IMR-90 (cell line): ENCODE results near the gene MCTP1. TPM values are rescaled to one million over a fixed set of nuclear protein-coding genes. Genes with fewer than 3 reads are reported as not detected.

Experiments
- ATAC-seq: fragments of 200-7000 bp; cut with Tn5 transposase; 2 replicates; pipeline ENCODE4 v1.9.1; 2020; ENCODE audit warnings: low read depth, mild to moderate bottlenecking, moderate library complexity
- BruUV-seq: library from RNA; stranded (reverse); fragments of 400-500 nt; replicated peaks from 2 replicates; lab custom pipeline; 2021; lab: Mats Ljungman, UMichigan
- CTCF ChIA-PET: fragments of 300-600 bp; formaldehyde crosslinking; extraction: SDS; loops from one replicate; lab custom pipeline; 2021; ENCODE audit warnings: antibody characterized with exemption; lab: Yijun Ruan, JAX
- POLR2A ChIA-PET: fragments of 300-600 bp; sonication (Branson Sonifier 250); formaldehyde crosslinking; loops from one replicate; lab custom pipeline; 2022; ENCODE audit warnings: antibody characterized with exemption; ENCODE audit not compliant: unreplicated experiment; lab: Charles Lee
- DNase-seq: peaks from one replicate; pipeline ENCODE4 v3.0.0; 2013
- H2AFZ ChIP-seq: replicated peaks from 2 replicates; pipeline ENCODE3; 2013; ENCODE audit warnings: low read length, mild to moderate bottlenecking; ENCODE audit not compliant: poor library complexity
- H2AK5ac ChIP-seq: 2 replicates; pipeline ENCODE4 v1.6.1; 2013; ENCODE audit warnings: low read depth, low read length, inconsistent platforms
- H2AK9ac ChIP-seq: replicated peaks from 2 replicates; pipeline ENCODE3; 2013; ENCODE audit warnings: mild to moderate bottlenecking, low read depth, low read length, moderate library complexity; ENCODE audit not compliant: poor library complexity
- H2BK120ac ChIP-seq: 2 replicates; pipeline ENCODE4 v1.6.1; 2013; ENCODE audit warnings: low read depth, low read length, inconsistent platforms
- H2BK15ac ChIP-seq: 3 replicates; pipeline ENCODE4 v1.6.1; 2013; ENCODE audit warnings: low read depth, low read length, inconsistent platforms
- H2BK20ac ChIP-seq: 2 replicates; pipeline ENCODE4 v1.6.1; 2013; ENCODE audit warnings: low read depth, mild to moderate bottlenecking, inconsistent platforms, low read length, moderate library complexity
- H2BK5ac ChIP-seq: 2 replicates; pipeline ENCODE4 v1.6.1; 2013; ENCODE audit warnings: mild to moderate bottlenecking, low read depth, low read length, inconsistent platforms; ENCODE audit not compliant: poor library complexity, severe bottlenecking
- H3K14ac ChIP-seq: replicated peaks from 2 replicates; pipeline ENCODE4 v1.6.1; 2013; ENCODE audit warnings: low read depth, low read length, inconsistent platforms
- H3K18ac ChIP-seq: 2 replicates; pipeline ENCODE4 v1.6.1; 2013; ENCODE audit warnings: low read depth, low read length, control low read depth
- H3K23ac ChIP-seq: 2 replicates; pipeline ENCODE4 v1.6.1; 2013; ENCODE audit warnings: low read depth, low read length, inconsistent platforms
- H3K27ac ChIP-seq: 2 replicates; pipeline ENCODE4 v1.5.1; 2013; ENCODE audit warnings: mild to moderate bottlenecking, control low read depth, low read length; ENCODE audit not compliant: insufficient read depth
- H3K27me3 ChIP-seq: 2 replicates; pipeline ENCODE4 v1.6.1; 2013; ENCODE audit warnings: low read length; ENCODE audit not compliant: control insufficient read depth, insufficient read depth
- H3K36me3 ChIP-seq: 2 replicates; pipeline ENCODE4 v1.6.1; 2013; ENCODE audit warnings: low read length, mixed read lengths; ENCODE audit not compliant: control insufficient read depth, insufficient read depth
- H3K4ac ChIP-seq: 2 replicates; pipeline ENCODE4 v1.6.1; 2013; ENCODE audit warnings: low read depth, low read length, inconsistent platforms
- H3K4me1 ChIP-seq: 2 replicates; pipeline ENCODE4 v1.6.1; 2013; ENCODE audit warnings: low read length, mixed read lengths; ENCODE audit not compliant: control insufficient read depth, insufficient read depth
- H3K4me2 ChIP-seq: 2 replicates; pipeline ENCODE4 v1.6.1; 2013; ENCODE audit warnings: low read depth, mild to moderate bottlenecking, control low read depth, low read length, moderate library complexity
- H3K4me3 ChIP-seq: 2 replicates; pipeline ENCODE4 v1.5.1; 2013; ENCODE audit warnings: low read depth, mild to moderate bottlenecking, control low read depth, low read length, moderate library complexity; ENCODE audit not compliant: insufficient read depth
- H3K56ac ChIP-seq: 2 replicates; pipeline ENCODE4 v1.6.1; 2013; ENCODE audit warnings: low read length, inconsistent platforms; ENCODE audit not compliant: insufficient read depth; ENCODE audit errors: extremely low read depth
- H3K79me1 ChIP-seq, 2 experiments: 2 replicates each; pipeline ENCODE4 v1.6.1; 2013; ENCODE audit warnings: low read length in 2 of 2, inconsistent platforms in 1 of 2, low read depth in 1 of 2
- H3K9ac ChIP-seq: 2 replicates; pipeline ENCODE4 v1.6.1; 2013; ENCODE audit warnings: low read depth, low read length, control low read depth
- H3K9me1 ChIP-seq: 2 replicates; pipeline ENCODE4 v1.6.1; 2013; ENCODE audit warnings: low read length, inconsistent platforms; ENCODE audit not compliant: insufficient read depth
- H3K9me3 ChIP-seq: 2 replicates; pipeline ENCODE4 v1.6.1; 2013; ENCODE audit warnings: low read length; ENCODE audit not compliant: control insufficient read depth, insufficient read depth
- H4K20me1 ChIP-seq: 2 replicates; pipeline ENCODE4 v1.6.1; 2013; ENCODE audit warnings: low read length, inconsistent platforms; ENCODE audit not compliant: insufficient read depth
- H4K5ac ChIP-seq: 2 replicates; pipeline ENCODE4 v1.6.1; 2013; ENCODE audit warnings: mild to moderate bottlenecking, low read depth, low read length, control low read depth
- H4K8ac ChIP-seq, 2 experiments: 2 replicates each; pipeline ENCODE4 v1.6.1; 2013; ENCODE audit warnings: low read depth in 2 of 2, low read length in 2 of 2, control low read depth in 1 of 2, inconsistent platforms in 1 of 2
- H4K91ac ChIP-seq: 2 replicates; pipeline ENCODE4 v1.6.1; 2013; ENCODE audit warnings: low read depth, low read length, inconsistent platforms; ENCODE audit not compliant: insufficient read depth
- MAZ ChIP-seq: IDR thresholded peaks from 2 replicates; pipeline ENCODE4 v1.6.1; 2012; ENCODE audit warnings: low read depth, mild to moderate bottlenecking, low read length, improper control_type of control experiment, moderate library complexity, borderline replicate concordance
- MXI1 ChIP-seq: IDR thresholded peaks from 2 replicates; pipeline ENCODE4 v1.6.1; 2012; ENCODE audit warnings: low read depth, mild to moderate bottlenecking, low read length, moderate library complexity, borderline replicate concordance
- POLR2A ChIP-seq: IDR thresholded peaks from 2 replicates; pipeline ENCODE4 v1.6.1; 2012; ENCODE audit warnings: mild to moderate bottlenecking, low read depth, low read length
- dilution Hi-C: fragments of 300-500 bp; cut with HindIII; formaldehyde crosslinking; loops from one replicate; pipeline ENCODE4 v1.14.3; 2018; ENCODE audit warnings: low sequenced_read_pairs; ENCODE audit not compliant: unreplicated experiment
- in situ Hi-C: fragments of 300-500 bp; cut with MboI; formaldehyde crosslinking; loops from 3 replicates; pipeline ENCODE4 v1.14.3; 2019; ENCODE audit warnings: low sequenced_read_pairs, inconsistent platforms, mixed read lengths
- intact Hi-C: fragments of 100-400 bp; cut with micrococcal nuclease; formaldehyde crosslinking; loops from 2 replicates; pipeline ENCODE4 v1.10.0; 2022
- polyA plus RNA-seq, 3 experiments: library from polyadenylated mRNA; depleted of rRNA; stranded (reverse); fragments of >200 nt; gene quantifications; 2 replicates each; pipeline ENCODE4 v1.2.3, GENCODE V29; 2012; ENCODE audit warnings: low replicate concordance in 1 of 3
- total RNA-seq: library from RNA; depleted of rRNA; stranded (reverse); fragments of >200 nt; gene quantifications from 2 replicates; pipeline ENCODE4 v1.2.3, GENCODE V29; 2012
- TF ChIP-seq, protein P1 (sequence below): fragments of 150-350 bp; IDR thresholded peaks from 2 replicates; pipeline ENCODE4 v1.6.1; 2016; ENCODE audit warnings: low read depth, mild to moderate bottlenecking, low read length, moderate library complexity, borderline replicate concordance
- TF ChIP-seq, protein P2 (sequence below): conservative IDR thresholded peaks from 2 replicates; pipeline ENCODE4 v1.5.1; 2012; ENCODE audit warnings: mild to moderate bottlenecking, low read depth, low read length, improper control_type of control experiment

MCTP1 gene
- total and polyA plus RNA-seq, 2 of the 4 experiments (the other 2 are of a cell fraction) = 0.21 TPM; not detected in 1

DNA sequence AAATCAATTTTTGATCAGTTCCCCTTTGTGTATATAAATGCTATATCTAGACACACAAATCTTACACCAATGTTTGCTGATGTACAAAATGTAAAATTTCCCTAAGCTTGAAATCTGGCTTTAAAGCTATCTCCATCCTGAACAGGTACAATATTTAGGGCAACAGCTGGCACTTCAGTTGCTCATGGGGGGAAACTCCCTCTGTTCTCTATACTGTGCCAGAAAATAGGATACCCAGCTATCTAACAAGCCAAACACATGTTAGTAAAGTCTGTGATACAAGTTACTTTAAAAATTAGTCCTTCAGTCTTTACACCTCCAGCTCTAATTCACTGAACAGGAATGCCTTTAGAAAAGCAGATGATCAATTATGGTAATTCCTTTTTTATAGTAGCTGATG lies 474.6 kb downstream of the MCTP1 start:
- no peak overlapping the region for H3K27ac ChIP-seq
- no peak overlapping the region for H4K5ac ChIP-seq
- no peaks in the 10 kb centered on the region for H3K4me1 ChIP-seq
- H2BK120ac ChIP-seq = no peak overlapping the region
- no peak overlapping the region for H2BK20ac ChIP-seq
- H3K9ac ChIP-seq = no peak overlapping the region
- no peak overlapping the region for H3K4me3 ChIP-seq
- H3K79me1 ChIP-seq = no peaks in the 10 kb centered on the region
- H4K20me1 ChIP-seq = no peaks in the 10 kb centered on the region
- POLR2A ChIA-PET = no interaction called here
- TF ChIP-seq MXI1 = no peak
- TF ChIP-seq POLR2A = no peak
- TF ChIP-seq MAZ = no peak
- TF ChIP-seq, protein P1, sequence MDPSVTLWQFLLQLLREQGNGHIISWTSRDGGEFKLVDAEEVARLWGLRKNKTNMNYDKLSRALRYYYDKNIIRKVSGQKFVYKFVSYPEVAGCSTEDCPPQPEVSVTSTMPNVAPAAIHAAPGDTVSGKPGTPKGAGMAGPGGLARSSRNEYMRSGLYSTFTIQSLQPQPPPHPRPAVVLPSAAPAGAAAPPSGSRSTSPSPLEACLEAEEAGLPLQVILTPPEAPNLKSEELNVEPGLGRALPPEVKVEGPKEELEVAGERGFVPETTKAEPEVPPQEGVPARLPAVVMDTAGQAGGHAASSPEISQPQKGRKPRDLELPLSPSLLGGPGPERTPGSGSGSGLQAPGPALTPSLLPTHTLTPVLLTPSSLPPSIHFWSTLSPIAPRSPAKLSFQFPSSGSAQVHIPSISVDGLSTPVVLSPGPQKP = no peak
- TF ChIP-seq, protein P2, sequence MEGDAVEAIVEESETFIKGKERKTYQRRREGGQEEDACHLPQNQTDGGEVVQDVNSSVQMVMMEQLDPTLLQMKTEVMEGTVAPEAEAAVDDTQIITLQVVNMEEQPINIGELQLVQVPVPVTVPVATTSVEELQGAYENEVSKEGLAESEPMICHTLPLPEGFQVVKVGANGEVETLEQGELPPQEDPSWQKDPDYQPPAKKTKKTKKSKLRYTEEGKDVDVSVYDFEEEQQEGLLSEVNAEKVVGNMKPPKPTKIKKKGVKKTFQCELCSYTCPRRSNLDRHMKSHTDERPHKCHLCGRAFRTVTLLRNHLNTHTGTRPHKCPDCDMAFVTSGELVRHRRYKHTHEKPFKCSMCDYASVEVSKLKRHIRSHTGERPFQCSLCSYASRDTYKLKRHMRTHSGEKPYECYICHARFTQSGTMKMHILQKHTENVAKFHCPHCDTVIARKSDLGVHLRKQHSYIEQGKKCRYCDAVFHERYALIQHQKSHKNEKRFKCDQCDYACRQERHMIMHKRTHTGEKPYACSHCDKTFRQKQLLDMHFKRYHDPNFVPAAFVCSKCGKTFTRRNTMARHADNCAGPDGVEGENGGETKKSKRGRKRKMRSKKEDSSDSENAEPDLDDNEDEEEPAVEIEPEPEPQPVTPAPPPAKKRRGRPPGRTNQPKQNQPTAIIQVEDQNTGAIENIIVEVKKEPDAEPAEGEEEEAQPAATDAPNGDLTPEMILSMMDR = no peak
- intact Hi-C loops (no loop called here), in situ Hi-C loops (no loop called here), dilution Hi-C loops (no loop called here)
- ATAC-seq = no peak
- no peak overlapping the region for H4K91ac ChIP-seq
- DNase-seq = no peak
- H3K23ac ChIP-seq = no peak overlapping the region
- H3K56ac ChIP-seq = no peak overlapping the region
- H2AK5ac ChIP-seq = no peak overlapping the region
- H3K4me2 ChIP-seq = no peak overlapping the region
- no peak overlapping the region for H2AFZ ChIP-seq
- H3K9me3 ChIP-seq = no peaks in the 10 kb centered on the region
- BruUV-seq = no TSS peak
- H3K18ac ChIP-seq = no peak overlapping the region
- H3K36me3 ChIP-seq = no peaks in the 10 kb centered on the region
- H2AK9ac ChIP-seq = no peak overlapping the region
- no peak overlapping the region for H3K4ac ChIP-seq
- H2BK5ac ChIP-seq = no peak overlapping the region
- H4K8ac ChIP-seq = no peak overlapping the region
- H3K14ac ChIP-seq = no peak overlapping the region
- H2BK15ac ChIP-seq = no peak overlapping the region
- H3K27me3 ChIP-seq = no peaks in the 10 kb centered on the region
- CTCF ChIA-PET = no interaction called here
- no peaks in the 10 kb centered on the region for H3K9me1 ChIP-seq
